ENCODE results near the gene SUSD2. TPM values are rescaled to one million over a fixed set of nuclear protein-coding genes. Genes with fewer than 3 reads are reported as not detected.
"Not testable (repeated sequence)": the region's sequence is repeated elsewhere in the genome, so short reads cannot be mapped to it uniquely, and the experiment has no call there.

Gene SUSD2, protein sequence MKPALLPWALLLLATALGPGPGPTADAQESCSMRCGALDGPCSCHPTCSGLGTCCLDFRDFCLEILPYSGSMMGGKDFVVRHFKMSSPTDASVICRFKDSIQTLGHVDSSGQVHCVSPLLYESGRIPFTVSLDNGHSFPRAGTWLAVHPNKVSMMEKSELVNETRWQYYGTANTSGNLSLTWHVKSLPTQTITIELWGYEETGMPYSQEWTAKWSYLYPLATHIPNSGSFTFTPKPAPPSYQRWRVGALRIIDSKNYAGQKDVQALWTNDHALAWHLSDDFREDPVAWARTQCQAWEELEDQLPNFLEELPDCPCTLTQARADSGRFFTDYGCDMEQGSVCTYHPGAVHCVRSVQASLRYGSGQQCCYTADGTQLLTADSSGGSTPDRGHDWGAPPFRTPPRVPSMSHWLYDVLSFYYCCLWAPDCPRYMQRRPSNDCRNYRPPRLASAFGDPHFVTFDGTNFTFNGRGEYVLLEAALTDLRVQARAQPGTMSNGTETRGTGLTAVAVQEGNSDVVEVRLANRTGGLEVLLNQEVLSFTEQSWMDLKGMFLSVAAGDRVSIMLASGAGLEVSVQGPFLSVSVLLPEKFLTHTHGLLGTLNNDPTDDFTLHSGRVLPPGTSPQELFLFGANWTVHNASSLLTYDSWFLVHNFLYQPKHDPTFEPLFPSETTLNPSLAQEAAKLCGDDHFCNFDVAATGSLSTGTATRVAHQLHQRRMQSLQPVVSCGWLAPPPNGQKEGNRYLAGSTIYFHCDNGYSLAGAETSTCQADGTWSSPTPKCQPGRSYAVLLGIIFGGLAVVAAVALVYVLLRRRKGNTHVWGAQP
- total RNA-seq (2014; rRNA removed; shearing (Covaris generic)): 0.39 and 0.96 TPM in 2 replicates

DNA sequence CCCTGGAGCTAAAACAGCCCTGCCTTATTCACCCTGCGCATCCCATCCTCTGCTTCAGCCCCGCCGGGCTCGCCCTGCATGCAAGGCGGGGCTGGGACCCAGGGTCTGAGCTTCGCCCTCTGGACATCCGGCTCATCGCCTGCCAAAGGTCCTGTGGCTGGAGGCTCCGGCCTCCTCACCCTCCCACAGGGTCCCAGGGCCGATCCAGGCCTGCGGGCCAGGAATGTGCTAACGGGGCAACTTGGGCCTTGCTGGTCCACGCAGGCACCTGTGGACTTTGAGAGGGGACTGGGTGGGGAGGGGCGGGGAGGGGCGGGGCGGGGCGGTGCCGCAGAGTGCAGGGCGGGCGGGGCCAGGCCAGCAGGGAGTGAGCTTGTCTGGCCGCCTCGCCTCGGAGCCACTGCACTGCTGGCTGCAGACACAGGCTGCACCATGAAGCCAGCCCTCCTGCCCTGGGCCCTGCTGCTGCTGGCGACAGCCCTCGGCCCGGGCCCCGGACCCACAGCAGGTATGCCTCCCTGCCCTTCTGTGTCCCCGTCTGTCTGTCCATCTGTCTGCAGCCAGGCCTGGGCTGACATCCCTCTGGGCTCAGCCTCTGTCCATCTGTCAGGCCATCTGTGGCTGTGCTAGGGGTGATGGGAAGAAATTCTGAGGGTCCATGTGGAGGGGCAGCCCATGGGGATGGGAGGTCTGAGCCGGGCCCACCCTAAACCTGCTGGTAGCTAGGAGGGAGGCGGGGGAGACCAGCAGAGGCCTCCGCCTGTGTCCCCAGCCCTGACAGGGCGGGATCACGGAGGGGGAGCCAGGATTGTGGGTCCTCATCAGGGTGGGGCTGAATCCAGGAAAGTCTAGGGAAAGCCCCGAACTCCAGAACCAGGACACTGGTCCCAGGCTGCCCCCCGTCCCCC is at the start of gene SUSD2:
SUSD2 (plus strand) TSS at position 400 of the 908 bp plus-strand sequence; CDS start at position 433, 33 bp downstream.
- DNase-seq (ENCODE audit: low read depth): peak; percentile 49

DNA sequence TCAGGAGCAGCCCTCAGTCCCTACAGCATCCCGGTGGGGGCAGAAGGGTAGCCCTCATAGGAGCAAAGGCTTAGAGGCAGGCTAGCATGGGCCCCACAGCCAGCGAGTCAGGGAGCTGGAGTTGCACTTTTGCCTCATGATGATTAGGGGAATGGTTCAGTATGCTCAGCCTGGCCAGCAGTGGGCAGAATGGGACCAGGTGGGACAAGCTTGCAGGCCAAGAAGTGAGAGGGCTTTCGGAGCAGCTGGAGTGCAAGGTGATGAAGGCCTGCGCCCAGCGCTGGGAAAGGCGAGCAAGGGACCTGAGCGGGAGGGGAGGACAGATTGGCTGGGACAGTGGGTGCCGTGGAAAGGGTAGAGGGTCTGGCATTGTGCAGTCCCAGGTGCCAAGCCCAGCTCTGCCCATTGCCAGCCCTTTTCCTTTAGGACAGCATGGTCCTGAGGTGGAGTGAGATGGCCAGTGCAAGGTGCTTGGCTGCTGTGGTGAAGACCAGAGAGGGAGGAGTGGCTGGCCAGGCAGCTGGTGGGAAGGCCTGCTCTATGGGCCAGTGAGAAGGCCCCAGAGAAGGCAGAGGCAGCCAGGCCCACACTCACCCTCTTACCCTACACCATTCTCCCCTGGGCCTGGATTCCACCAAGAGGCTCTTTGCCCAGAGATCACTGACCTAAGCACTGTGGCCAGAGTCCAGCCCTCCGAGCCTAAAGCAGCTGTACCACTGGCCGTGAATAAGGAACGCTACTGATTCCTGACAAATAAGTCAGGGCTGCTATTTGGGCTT is 47.9 kb upstream of the SUSD2 start:
- DNase-seq (ENCODE audit: low read depth): no peak

DNA sequence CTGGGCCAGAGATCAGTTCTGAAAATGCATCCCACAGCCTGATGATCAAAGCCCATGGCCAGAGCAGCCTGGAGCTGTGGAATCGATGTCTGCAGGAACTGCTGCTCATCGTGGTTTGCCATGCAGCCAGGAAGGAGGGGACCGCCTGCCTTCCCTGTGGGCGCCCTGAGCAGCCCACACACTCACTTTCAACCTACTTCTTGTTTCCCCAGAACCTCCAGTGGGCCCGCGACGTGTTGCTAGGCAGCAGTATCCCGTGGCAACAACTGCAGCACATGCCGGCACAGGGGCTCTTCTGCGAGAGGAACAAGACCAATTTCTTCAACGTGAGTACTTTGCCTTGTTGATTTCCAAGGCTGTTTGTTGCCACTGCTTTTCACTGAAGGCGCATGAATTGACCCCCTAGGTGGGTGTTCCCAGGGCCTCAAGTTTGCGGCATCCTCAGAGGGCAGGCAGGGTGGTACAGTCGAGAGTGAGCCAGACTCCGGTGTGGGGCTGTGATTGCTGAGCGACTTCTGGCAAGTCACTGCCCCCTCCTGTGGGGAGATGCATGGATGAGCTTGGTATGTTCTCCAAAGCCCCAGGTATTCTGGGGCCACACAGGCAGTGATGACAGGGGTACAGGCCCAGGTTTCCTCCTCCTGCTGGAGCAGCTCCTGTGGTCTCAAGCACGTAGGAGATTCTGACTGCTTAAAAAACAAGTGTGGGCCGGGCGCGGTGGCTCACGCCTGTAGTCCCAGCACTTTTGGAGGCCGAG is 47.0 kb upstream of the SUSD2 start:
- DNase-seq (ENCODE audit: low read depth): no peak

DNA sequence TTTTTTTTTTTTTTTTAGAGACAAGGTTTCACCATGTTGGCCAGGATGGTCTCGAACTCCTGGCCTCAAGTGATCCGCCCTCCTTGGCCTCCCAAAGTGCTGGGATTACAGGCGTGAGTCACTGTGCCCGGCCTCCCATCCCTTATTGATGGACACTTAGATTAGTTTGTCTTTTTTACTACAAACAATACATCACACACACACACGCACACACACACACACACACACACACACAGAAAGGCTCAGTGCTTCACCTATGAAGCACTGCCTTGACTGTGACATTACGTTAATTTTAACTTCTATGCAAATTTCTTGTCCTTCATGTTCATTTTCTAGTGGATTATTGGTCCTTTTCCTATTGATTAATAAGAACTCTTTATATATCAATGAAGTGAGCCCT is 44.8 kb upstream of the SUSD2 start:
- DNase-seq (ENCODE audit: low read depth): not testable (repeated sequence)

DNA sequence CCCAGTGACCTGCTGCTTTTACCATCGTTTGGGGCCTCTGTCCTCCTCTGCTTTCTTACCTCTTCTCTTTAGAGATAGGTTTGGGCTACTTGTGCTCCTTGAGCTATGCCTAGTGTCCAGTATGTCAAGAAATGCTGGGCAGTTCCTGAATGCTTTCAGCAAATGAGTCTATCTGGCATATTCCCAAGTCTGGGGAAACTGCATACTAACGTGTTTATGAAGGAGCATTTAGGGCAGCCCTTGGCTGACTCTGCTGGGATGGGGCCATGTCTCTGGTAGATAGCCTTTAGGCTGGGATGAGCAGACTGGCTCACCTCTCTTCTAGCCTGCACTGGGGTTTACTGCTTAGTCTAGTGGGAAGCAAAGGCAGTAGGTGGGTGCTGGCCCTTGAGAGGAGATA is 43.7 kb upstream of the SUSD2 start:
- DNase-seq (ENCODE audit: low read depth): no peak

DNA sequence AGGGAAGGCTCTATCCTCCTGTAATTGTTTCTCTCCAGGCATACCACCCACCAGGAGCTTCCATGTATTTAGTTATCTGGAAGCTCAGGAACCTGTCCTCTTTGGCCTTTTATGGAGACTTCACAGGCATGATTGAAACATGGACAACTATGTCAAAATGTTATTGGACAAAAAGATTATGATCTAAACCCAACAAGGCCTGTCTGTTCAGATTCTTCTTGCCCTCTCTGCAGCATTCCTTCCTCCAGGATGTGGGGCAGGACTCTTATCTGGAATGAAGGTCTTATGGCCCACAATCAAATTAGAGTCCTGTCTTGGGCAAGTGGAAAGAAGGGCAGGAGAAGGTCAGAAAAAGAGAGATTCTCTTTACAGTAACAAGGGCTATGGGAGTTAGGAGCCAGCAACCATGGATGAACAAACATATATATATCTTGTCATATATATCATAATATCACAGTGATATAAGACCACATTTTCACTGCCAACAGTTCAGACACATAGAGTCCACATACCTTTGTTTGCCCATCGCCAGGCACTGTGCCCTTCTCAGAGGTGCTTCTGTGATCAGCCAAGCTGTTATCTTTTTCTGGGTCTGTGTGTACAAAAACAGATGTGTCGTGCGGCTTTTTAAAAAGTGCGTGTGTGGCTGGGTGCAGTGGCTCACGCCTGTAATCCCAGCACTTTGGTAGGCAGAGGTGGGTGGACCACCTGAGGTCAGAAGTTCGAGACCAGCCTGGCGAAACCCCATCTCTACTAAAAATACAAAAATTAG is 42.5 kb upstream of the SUSD2 start:
- no peak for DNase-seq (ENCODE audit: low read depth)

DNA sequence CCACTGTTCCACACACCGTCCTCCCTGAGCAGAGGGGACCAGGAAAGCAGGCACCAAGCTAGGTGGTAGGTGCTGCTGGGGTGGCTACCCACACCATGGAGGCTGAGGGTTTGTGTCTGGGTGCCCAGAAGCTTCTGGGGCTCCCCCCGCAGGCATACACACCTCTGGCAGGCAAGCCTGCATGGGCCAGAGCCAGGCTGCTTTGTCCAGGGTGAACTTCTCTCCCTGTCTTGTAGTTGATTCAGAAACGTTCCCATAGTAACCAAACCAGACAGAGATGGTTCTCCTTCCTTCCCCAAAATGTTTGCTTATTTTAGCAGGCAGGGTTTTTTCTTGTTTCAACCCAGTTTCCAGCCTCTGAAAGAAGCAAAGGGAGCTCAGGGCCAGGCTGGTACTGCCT is 40.9 kb upstream of the SUSD2 start:
- DNase-seq (ENCODE audit: low read depth): no peak

DNA sequence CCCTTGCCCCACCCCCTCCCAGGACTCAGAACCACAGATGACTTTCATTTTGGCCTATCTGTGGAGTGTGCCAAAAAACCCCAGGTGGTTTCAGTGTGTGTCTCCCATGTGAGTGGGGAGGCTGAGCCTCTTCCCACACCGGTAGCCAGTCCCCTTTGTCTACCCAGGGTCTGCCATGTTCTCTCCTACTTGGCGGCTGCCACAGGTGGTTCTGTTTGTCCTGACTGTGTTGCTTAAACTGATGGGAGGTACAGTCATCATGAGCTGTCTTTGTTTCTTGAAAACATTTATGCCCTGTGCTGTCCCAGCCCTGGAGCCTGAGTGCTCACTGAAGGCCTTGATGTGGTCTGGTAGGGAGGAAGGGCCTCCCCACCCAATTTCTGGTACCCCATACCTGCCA is 39.7 kb upstream of the SUSD2 start:
- peak; percentile 22 for DNase-seq (ENCODE audit: low read depth)

DNA sequence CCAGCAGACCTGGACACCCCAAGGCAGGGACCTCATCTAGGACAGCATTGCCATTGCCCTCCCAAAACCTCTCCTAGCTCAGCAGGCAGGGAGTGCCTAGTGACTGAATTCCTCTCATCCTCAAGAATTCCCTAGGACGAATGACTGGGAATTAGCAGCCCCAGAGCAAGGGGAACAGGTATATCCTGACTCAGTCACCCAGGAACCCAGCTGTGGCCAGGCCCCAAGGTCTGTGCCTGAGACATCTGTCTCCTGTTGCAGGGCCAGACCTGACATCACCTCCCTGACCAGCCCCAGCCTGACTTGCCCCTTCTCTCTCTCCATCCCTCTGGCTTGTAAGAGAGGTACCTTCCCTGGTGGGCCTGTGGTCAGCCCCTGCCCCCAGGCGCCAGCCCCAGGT is 39.0 kb upstream of the SUSD2 start:
- DNase-seq (ENCODE audit: low read depth): no peak

DNA sequence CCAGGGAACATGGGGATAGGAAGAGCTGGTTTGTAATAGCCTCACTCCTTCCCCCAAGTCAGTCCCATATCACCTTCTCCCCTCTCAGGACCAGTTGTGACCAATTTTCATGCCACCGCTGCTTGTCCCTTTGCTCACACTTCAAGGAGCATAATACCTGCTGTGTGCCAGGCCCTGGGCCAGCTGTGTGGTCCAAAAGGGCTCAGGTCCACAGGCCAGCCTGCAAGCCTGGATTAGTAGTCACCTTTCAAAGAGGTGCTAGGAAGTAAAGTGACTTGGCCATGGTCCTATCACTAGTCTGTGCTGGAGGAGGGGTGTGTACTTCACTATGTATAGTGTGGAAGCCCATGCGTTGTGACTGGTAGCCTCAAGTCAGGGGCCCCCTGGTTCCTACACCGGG is 38.5 kb upstream of the SUSD2 start:
- DNase-seq (ENCODE audit: low read depth): no peak

DNA sequence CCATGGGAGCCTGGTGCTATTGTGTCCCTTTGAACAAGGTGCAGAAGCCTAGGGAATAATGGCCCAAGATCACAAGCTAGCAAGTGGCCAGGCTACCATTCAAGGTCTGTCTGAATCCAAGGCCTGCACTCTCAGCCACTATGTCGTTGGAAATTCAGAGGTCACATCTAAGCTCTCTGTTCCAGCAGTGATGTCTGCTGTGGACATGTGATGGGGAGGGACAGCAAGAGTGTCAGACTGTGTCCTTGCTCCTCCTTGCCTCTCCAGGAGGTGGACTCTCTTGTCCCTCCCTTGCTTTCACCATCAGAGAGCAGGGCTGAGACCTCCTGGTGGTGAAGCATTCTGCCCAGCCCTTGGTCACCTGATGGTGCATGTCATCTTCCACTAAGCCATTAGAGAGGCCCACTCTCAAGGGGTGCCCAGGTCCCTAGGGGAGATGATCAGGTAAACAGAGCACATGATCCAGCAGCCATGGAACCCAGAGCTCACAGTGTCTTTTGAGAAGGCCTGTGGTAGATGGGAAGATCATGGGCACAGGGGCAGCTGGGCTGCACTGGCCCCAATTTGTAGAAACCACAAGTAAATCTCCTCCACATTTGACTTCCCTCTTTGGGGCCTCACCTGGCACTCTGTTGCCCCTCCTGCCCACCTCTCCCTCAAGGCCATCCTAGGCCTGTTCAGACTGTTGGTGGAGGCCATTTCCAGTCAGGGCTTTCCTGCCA is 37.1 kb upstream of the SUSD2 start:
- no peak for DNase-seq (ENCODE audit: low read depth)

DNA sequence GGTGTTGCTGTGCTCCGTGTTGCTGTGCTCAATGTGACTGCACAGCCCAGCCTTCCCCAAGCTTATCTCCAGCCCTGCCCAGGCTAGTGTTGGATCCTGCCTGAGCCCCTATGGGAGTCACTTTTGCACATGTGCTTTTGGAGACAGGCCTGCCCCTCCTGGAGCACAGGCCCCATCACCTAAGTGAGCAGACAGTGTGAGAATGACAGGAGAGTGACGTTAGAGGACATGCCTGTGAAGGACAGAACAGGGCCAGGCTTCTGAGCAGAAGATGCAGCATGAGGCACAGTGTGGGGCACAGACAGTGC is 36.6 kb upstream of the SUSD2 start:
- DNase-seq (ENCODE audit: low read depth): no peak

DNA sequence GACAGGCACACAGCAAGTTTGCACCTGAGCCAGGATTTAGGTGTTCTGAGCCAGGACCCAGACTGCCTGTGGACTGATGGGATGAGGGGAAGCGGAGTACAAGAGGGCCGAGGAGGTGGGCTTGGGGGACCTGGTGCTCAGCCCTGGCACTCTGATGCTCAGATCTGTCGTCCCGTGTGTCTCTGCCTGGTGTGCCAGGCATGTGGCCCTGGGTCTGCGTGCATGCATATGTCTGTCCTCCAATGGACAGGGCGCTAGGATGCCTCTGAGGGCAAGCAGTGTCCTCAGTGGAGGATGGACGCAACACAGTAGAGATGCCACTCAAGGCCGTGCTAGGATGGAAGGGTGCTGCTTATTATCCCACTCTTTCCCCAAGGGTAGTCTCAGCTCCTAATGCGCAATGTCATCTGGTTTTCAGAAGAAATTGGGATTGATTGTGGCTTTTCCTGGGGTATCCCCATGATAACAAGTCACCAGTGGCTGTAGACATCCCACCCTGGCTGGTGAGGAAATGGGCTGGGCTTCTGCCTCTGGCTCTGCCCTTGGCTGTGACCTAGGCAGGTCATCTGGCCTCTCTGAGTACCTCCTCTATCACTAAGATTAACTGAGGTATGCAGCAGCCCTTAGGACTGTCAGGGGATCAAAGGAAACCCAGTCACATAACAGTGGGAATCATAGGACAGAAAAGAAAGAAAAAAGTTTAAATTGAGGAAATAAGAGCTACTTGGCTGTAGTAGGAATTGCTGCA is 35.7 kb upstream of the SUSD2 start:
- DNase-seq (ENCODE audit: low read depth): no peak

DNA sequence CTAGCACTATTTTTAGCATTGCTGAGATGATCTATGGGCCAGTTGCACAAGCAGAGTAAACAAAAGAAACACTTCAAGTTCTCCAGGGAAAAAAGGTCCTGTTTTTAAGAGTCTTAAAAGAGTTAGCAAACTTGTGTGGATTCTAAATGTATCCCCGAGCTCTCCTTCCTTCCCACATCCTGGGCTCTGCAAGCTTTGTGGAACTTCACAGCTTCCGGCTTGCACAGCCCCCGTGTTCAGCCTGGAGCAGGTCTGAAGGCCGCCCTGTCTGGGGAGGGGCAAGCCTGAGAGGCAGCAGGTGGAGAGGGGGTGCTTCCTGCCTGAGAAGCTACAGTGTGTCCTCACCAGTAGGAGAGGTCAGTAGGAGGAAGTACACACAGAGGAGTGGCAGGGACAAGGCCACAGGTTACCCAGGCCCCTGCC is 35.1 kb upstream of the SUSD2 start:
- peak; percentile 23 for DNase-seq (ENCODE audit: low read depth)

DNA sequence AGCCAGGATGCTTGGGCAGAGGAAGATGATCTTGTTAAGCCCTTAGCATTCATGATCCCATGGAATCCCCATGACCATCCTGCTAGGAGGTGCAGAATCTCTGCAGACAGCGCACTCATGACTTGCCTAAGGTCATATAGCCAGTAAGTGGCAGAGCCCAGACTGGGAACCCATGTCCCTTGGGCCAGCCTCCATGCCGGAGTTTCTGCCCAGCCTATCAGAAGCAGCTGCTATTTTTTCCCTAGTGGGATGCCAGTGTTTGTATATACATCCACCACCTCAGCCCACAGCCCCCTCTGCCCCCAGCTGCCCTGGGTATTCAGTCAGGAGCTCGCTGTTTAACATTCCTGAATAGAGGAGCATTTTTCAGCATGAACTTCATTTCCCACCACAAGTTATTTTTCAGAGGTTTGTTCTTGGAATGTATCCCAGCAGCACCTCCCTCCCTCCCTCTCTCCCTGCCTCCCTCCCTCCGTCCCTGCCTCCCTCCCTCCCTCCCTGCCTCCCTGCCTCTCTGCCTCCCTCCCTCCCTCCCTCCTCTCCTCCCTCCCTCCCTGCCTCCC is 34.4 kb upstream of the SUSD2 start:
- peak; percentile 72 for DNase-seq (ENCODE audit: low read depth)

DNA sequence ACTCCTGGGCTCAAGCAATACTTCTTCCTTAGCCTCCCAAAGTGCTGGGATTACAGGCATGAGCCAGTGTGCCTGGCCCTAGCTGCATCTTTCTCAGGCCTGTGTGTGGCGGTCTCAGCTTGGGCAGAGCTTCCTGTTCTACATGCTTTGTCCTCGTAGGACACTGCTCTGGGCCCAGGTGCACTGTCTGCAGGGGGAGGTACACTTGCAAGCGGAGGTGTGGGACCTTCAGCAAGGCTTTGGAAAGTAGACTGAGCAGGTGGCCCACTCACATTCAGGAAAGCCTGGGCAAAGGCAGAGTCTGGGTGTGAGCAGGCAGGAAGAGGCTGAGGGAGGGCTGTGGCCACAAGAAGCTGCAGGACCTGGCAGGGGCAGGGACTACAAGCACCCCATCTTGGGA is 33.6 kb upstream of the SUSD2 start:
- DNase-seq (ENCODE audit: low read depth): no peak

DNA sequence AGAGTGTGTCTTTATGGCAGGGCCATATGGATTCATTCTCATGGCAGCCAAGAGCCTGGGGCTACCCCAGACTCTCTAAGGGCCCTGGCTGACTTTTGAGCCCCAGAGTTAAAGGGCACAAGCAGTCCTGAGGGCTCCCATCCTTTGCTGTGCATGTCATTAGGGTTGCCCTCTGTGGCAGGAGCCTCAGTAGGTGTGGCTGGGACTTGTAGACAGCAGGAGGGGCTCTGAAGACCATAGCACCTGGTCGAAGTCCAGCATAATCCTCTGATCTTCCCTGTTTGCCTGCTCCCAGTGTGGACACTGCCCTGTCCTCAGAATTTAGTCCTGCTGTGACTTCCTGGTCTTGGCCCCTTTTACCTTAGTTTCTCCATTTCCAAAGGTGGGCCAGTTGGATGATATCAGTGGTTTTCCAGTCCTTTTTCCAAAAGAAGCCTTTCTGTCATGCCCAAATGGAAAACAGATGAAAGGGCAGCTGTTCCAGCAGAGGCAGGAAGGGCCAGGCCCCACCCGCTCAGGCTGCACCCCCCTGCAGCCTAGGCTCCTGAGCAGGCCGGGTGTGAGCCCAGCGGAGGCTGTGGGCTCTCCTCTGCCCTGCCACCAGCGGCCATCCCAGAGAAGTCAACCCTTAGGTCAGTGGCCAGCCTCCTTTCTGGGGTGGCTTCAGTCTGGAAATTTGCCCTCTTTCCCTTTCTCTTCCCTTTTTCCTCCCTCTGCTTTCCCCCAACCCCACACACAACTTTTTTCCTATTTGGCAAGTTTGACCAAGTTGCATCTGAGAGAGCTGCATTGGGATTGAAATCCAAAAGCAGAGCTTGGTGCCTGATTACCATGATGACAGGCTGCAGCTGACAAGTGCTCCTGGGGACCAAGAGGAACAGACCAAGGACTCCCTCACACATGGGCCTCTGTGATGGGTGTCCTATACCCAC is 32.8 kb upstream of the SUSD2 start:
- DNase-seq (ENCODE audit: low read depth): no peak
